HG03520 (cell line): ENCODE results near the gene CFAP70.
"Not testable (repeated sequence)": the region's sequence is repeated elsewhere in the genome, so short reads cannot be mapped to it uniquely, and the experiment has no call there.

ENCODE experiments used
- ATAC-seq: cut with Tn5 transposase; IDR thresholded peaks from one replicate; pipeline ENCODE4 v1.9.1; 2021; ENCODE audit warnings: mild to moderate bottlenecking, moderate library complexity; ENCODE audit not compliant: unreplicated experiment

Gene CFAP70

DNA sequence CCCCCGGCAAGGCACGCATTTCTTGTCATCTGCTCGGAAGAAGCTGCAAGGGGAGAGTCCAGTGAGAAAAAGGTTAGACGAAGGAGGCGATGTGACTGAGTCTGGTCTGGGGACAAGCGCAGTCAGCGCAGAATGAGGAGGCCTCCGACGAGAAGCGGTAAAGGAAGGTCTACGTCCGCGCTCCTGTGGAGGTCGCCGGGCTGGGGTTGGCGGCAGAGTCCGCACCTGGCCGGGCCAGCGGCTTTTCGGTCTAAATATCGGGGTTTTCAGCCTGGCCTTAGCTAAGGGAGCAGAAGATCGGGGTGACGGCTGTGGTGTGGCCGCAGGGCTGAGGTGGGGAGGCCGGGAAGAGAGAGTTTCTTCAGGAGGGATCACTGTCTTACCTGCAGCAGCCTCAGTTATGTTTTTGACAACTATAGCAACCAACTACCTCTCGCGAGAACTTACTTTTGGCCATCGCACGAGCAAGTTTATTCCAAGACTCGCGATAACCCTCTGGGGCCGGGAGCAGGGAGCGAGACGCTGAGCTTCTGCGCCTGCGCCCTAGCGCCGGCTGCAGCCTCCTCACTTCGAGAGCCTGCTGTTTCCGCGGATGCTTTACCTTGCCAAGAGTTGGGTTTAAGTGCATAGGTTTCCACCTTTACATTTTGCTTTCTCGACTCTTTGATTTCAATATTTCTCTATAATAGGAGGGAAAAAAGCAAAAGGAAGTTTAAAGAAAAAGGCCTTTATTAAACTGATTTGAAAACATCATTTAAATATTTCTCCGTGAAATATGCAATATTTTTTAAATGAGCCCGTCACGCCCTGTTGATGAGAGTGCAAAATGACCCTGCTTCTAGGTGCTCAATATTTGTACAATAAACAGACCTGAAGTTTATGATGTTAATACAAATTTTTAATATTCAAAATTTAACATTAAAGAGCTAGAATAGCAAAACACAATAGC, at the start of gene CFAP70:
TSS of gene CFAP70 (minus strand) at position 534 of the 949 bp plus-strand sequence. CDS start 4,068 bp downstream, outside the sequence.
- ATAC-seq: peak; percentile 88

DNA sequence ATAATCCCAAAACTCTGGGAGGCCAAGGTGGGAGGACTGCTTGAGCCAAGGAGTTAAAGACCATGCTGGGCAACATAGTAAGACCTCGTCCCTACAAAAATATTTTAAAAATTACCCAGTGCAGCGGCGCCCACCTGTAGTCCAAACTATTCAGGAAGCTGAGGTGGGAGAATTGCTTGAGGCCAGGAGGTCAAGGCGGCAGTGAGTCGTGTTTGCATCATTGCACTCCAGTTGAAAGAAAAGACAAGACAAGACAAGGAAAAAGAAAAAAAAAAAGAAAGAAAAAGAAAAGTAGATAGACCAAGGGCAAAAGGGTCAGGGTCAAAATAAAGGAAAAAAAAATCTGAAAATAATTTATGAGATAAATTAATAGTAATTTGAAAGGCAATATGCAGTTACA, 49.4 kb upstream of the CFAP70 start:
- ATAC-seq: no peak

DNA sequence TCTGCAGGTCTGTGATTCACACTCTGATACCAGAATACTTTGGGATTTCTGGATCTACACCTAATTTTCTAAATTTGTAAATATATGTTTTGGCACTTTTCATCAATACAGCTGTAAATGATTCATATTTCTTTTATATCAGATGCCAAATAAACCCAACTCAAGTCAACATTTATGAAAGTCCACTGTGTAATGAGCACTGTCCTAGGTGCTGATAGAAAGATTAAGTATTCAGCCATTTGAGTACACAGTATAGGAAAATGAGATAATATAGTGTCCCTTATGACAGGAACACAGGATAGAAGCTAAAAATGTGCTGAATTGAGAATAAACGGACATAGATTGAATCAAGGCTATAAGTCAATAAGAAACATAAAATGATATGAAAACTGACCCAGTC, 48.8 kb upstream of the CFAP70 start:
- no peak for ATAC-seq

DNA sequence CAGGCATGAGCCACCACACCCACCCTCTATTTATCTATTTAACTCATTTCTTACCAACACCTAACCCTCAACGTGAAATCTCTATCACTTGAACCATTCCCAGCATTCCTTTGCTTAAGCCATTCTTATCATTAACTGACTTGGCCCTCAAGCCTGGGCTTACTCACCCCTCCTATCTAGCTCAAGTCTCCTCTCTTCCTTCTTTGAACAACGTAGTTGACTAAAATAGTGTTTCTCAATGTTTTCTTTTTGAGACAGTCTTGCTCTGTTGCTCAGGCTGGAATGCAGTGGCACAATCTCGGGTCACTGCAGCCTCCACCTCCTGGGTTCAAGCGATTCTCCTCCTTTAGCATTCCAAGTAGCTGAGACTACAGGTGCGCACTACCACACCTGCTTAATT, 48.2 kb upstream of the CFAP70 start:
- no peak for ATAC-seq

DNA sequence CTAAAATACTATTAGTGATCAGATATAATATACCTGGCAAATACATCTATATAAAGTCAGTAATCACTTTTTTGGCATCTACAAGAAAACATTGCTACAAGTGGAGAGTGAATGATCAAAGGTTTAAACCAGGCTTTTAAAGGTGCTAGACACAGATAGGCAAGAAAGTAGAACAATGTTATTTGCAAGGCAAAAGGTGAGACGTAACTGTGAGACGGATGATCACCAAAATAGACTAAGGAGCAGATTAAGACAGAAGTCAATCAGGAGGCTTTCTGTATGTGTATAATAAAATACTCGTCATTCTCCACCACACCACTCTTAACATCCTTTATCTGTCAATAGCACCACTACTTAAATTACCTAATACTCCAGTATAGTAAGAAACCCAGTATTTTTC, 46.9 kb upstream of the CFAP70 start:
- ATAC-seq: no peak

DNA sequence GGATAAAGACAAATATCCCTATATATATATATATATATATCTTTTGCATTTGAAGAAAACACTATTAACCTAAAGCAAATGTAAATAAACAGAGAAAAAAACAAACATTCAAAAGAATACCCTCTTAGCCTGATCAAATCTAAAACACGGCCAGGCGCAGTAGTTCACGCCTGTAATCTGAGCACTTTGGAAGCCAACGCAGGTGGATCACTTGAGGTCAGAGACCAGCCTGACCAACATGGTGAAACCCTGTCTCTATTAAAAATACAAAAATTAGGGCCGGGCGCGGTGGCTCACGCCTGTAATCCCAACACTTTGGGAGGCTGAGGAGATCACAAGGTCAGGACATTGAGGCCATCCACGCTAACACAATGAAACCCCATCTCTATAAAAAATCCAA, 46.0 kb upstream of the CFAP70 start:
- ATAC-seq: no peak

DNA sequence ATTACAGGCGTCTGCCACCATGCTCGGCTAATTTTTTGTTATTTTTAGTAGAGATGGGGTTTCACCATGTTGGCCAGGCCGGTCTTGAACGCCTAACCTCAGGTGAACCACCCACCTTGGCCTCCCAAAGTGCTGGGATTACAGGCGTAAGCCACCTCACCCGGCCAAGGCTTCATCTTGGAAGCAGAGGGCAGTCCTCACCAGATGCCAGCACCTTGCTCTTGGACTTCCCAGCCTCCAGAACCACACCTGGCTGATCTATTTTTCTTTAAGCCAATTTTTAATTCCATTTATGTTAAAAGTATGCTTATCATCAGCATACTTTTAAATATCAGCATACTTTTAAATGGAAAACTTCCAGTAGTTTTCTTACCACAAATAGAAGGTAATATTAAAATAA, 43.0 kb upstream of the CFAP70 start:
- ATAC-seq: no peak

DNA sequence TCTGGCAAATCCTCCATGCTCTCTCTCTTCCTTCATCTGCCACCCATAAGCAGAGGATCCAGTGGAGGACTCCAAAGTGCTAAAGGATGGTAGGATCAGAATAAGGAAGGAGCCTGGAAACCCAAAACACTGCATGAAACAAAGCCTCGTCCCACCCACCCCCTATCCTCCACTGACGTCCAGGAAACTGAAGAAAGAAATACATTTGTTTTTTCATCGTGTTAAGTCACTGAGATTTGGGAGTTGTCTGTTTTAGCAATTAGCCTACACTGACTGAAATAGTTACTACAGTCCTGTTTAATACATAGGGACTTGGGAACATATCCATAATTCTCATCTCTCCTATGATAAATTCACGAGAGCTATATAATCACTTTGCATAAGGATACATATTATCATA, 40.4 kb upstream of the CFAP70 start:
- no peak for ATAC-seq

DNA sequence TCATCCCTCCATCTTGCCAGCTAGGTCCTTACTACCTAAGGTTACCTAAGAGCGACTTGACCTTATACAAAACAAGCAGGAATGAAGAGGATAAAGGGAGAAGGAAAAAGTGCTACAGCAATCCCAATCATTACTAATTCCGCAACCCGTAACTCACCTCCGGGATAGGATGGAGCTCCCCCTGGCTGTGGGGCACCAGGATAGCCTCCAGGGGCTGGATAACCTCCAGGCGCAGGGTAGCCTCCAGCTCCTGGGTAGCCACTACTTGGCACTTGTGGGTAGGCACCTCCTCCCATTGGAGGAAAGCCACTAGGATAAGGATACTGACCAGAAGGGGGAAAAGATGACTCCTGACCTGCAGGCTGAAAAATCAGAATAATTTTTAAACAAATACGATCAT, 39.4 kb upstream of the CFAP70 start:
- ATAC-seq: no peak

DNA sequence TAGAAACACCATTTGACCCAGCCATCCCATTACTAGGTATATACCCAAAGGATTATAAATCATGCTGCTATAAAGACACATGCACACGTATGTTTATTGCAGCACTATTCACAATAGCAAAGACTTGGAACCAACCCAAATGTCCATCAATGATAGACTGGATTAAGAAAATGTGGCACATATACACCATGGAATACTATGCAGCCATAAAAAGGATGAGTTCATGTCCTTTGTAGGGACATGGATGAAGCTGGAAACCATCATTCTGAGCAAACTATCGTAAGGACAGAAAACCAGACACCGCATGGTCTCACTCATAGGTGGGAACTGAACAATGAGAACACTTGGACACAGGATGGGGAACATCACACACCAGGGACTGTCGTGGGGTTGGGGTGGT, 35.7 kb upstream of the CFAP70 start:
- ATAC-seq: not testable (repeated sequence)

DNA sequence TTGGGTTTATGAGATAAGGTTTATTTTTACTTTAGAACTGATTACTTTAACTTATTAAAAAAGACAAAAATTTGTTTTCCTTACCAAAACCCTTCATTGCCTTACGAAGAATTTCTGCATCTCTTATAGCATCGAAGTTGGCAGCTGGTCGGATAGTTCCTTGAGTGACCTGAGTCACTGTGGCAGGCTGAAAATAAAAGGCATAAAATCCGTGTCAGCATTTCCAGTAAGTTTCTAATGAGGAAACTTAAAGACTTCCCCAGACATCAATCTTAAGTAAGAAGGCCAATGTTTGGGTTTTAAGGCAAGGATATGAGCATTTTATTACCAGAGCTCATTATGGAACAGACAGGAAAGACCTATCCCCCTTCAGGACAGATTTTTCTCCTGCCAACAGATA, 29.6 kb upstream of the CFAP70 start:
- ATAC-seq: no peak

DNA sequence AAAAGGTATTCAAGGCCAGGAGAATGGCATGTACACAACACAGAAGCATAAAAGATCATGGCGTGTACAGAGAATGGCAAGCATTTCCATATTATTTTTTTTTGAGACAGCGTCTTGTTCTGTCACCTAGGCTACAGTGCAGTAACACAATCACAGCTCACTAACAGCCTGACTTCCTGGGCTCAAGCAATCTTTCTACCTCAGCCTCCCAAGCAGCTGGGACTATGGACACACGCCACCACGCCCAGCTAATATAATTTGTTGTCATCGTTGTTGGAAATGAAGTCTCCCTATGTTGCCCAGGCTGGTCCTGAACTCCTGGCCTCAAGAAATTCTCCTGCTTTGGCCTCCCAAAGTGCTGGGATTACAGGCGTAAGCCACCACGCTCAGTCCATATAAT, 27.9 kb upstream of the CFAP70 start:
- ATAC-seq: no peak

DNA sequence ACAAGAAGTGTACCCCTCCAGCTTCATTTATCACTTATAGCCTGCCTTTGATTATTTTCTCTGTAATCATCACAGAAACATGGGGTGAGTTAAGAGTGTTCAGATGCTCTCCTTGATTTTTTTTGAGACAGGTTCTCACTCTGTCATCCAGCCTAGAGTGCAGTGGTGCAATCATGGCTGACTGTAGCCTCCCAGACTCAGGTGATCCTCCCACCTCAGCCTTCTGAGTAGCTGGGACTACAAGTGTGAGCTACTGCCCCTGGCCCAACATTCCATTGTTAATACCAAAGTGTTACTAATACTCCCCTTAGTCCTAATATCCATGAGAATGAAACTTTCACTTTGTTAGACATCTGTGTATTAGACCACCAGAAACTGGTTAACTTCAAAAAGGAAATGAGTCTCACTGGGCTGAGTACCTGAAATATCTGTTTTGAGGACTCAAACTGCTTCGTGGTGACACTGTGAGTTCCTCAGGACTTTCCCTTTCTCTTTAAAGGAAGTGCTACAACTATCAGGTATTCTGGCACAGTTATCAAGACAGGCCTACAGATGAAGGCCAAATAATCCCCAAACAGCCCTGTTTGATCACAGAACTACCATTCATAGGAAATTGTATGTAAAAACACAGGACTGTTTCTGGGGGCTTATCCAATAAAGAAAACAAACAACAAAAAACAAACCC, 20.5 kb upstream of the CFAP70 start:
- no peak for ATAC-seq

DNA sequence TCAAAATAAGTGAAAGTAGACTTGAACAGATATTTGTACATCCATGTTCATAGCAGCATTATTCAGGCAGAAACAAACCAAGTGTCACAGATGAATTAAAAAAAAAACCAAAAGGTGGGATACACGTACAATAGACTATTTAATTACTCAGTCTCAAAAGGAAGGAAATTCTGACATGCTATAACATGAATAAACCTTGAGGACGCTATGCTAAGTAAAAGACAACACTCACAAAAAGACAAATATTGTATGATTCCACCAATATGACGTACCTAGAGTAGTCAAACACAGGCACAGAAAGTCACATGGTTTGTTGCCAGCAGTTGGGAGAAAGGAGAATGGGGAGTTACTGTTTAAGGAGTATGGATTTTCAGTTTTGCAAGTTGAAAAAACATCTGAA, 18.0 kb upstream of the CFAP70 start:
- no peak for ATAC-seq

DNA sequence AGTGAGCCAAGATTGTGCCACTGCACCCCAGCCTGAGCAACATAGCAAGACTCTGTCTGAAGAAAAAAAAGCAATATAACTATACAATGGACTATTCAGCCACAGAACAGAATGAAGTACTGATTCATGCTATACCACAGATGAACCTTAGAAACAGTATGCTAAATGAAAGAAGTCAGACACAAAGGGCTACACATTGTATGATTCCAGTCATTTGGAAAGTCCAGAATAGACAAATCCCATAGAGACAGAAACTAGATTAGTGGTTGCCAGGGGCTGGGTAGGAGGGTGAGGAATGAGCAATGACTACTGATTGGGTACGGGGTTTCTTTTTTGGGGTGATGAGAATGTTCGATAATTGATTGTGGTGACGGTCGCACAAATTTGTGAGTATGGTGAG, 9.6 kb upstream of the CFAP70 start:
- no peak for ATAC-seq

DNA sequence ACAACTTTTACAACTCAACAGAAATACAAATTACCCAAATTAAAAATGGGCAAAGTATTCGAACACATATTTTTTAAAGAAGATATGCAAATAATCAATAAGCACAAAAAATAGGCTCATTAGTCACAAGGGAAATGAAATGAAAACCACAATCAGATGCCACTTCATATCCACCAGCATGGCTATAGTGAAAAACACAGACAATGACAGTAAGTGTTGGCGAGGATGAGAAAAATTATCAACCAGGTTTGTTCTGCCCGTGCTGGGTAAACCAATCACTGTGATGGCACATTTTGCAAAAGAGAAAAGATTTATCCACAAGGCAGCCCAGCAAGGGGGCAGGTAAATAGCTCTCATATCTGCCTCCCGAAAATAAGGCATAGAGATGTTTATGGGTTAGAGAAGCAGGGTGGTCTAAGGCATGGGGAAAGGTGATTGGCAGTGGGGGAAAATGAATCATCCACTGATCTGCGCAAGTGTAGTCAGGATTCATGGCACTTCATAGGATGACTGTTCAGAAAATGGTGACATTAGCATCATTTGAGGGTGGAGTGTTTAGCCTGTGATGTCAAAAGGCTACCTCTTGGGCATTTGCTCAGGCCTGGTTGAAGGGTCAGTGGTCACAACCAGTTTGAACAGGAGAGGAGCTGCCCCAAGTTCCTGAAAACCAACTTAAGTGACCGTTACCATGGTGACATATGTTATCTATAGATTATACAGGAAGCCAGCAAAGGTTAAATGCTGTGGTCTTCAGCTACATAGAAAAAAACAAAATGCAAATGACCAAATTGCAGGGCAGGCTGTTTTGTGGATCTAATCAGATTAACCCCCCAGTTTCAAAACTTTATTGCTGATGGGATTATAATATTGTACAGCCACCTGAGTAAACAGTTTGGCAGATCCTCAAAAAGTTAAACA, 8.0 kb upstream of the CFAP70 start:
- no peak for ATAC-seq

DNA sequence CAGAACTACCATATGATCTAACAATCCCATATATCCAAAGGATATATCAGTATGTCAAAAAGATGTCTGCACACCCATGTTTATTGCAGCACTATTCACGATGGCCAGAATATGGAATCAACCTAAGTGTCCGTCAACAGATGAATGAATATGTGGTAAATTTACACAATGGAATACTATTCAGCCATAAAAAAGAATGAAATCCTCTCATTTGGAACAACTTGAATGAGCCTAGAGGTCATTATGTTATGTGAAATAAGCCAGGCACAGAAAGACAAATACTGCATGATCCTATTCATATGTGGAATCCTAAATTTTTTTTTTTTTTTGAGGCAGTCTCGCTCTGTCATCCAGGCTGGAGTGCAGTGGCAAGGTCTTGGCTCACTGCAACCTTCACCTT, 6.3 kb upstream of the CFAP70 start:
- no peak for ATAC-seq

DNA sequence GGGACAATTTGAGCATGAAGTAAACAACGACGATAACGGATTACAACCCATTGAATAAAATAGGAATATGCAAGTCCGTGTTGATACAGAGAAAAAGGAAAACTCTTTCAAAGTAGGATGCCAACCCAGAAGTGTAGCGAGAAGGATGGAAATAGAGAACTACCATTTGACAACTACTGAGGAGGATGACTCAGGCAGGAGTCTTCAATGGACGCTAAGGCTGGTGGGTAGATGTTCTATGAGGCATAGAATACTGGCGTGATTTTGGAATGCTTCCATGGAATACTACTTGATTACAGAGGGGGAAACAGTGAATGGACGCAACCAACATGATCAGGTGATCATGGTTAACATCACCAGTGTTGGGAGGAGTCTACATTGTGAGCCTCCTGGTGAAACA, 828 bp upstream of the CFAP70 start:
- ATAC-seq: no peak

DNA sequence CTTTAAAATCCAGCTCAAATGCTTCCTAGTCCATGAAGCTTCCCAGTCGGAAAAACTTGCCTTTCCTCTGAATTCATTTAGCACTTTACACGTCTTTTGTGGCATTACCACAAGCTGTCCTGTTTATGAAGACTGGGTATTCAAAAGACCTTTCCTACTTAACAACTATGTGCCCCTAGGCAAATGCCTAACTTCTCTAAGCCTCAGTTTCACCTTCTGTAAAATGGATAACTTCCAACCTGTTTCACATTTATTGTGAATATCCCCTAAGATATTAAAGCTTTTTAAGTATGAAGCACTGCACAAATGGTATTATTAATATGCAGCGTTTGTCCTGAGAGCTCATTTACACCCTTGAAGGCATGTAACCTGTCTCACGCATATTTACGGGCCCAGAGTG, 843 bp downstream of the CFAP70 start:
- ATAC-seq: no peak

DNA sequence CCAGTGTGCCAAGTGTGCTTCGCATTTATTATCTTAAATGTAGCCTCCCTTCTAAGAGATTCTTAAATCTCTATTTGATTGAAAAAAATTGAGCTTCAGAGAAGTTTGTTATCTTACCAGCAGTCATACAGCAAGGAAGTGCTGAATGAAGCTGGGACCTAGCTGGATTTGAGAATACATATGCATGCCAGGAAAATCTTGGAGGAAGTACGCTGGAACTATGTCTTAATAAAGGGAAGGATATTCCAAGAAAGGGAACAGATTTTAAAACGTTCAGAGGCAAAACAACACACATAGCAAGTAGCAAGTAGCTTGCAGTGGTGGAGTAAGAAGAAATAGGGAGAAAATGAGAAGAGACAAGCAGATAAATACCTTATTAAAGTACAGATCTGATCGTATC, 1.5 kb downstream of the CFAP70 start:
- ATAC-seq: no peak

DNA sequence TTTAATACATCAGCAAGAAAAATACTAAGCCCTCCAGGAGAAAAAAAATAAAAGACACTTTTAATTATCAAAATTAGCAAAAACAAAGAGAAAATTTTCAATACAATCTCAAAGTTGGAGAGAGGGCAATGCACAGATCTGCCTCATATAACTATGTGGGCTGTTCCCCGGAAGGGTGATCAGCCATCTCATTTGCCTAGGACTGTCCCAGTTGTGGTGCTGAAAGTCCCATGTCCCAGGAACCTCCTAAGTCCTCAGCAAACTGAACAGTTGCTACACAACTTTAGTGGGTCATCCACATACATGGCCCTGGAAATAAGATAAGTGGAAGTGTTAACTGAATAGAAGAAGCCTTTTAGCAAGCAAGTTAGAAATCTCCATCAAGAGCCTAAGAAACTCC, 14.4 kb downstream of the CFAP70 start:
- ATAC-seq: no peak
